ENCODE results near the gene NUFIP1.

NUFIP1 gene

GRCh38 chr13:44989071-44989889, at the start of gene NUFIP1, which contains the start of gene GPALPP1:
Gene NUFIP1 (minus strand): TSS chr13:44989471. CDS start chr13:44989436, 35 bp downstream.
Gene GPALPP1 (plus strand): TSS chr13:44989538. CDS start chr13:44989655, 117 bp downstream.
- peak; percentile 95 for DNase-seq

DNA sequence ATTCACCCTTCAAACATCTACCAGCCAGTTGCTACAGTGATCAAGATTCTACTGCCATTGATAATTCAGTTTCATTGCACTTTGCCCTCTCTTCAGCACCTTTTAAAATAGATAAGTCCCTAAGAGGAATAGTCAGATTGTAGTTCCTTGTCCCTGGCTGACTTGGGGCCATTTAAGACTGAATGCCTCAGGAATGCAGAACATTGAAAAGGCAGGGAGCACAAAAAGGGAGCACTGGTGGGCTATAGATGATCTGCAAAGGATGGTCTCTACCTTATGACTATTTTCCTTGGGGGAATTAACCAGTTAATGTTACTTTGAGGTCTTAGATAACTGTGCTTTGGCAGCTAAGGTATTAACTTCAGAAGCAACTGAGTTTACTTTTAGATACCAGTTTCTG, 46.9 kb upstream of the NUFIP1 start:
- DNase-seq = no peak

DNA sequence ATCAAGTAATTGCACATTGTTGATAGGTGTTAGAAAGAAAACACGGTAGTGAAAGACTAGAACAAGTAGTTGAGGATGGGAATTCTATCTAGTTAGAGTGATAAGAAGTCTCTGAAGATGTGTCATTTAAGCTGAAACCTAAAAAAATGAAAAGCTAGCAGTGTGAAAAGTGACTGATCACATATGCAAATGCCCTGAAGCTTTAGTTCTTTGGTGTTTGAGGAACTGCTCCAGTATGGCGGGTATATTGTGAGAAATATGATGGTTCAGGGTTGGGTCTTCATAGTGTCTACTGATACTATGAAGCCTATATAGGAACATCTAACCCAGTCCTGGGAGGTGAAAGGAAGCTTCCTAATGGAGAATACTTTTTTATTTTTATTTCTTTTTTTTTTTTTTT, 45.1 kb upstream of the NUFIP1 start:
- DNase-seq = no peak

DNA sequence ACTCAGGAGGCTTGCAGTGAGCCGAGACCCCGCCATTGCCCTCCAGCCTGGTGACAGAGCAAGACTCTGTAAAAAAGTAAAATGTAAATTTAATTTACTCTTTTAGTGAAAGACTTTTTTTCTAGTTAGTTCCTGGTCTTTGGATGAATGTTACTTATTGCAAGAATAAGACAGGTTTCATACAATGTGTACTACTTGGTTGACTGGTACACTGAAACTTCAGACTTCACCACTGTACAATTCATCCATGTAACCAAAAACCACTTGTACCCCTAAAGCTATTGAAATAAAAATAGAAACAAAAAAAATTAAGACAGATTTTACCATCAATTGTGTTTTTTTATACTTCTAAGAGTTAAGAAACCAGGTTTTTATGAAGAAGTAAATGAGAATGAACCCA, 35.6 kb upstream of the NUFIP1 start:
- DNase-seq = no peak

GRCh38 chr13:45021250-45021649, 32.0 kb upstream of the NUFIP1 start:
- no peak for DNase-seq

DNA sequence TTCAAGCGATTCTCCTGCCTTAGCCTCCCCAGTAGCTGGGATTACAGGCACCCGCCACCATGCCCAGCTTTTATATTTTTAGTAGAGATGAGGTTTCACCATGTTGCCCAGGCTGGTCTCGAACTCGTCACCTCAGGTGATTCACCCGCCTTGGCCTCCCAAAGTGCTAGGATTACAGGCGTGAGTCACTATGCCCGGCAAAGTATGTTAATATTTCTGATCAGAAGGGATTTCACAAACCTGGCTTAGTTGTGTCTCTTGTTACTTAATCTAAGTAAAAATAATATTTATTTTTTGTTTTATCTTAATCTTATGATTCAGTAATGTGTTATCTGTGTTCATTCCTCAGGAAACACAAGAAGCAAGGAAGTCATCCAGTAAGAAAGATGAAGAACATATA, 30.7 kb upstream of the NUFIP1 start:
- peak; percentile 39 for DNase-seq

GRCh38 chr13:45016792-45017425, 27.6 kb upstream of the NUFIP1 start:
- no peak for DNase-seq

- no peak for DNase-seq
Observed at GRCh38 chr13:45015300-45015699, 26.0 kb upstream of the NUFIP1 start.

- DNase-seq = no peak
Observed at GRCh38 chr13:45011198-45011597, 21.9 kb upstream of the NUFIP1 start.

GRCh38 chr13:45007823-45008222, 18.6 kb upstream of the NUFIP1 start:
- DNase-seq = no peak

GRCh38 chr13:45007225-45007624, 18.0 kb upstream of the NUFIP1 start:
- no peak for DNase-seq

GRCh38 chr13:45004096-45004495, 14.8 kb upstream of the NUFIP1 start:
- DNase-seq = no peak

DNA sequence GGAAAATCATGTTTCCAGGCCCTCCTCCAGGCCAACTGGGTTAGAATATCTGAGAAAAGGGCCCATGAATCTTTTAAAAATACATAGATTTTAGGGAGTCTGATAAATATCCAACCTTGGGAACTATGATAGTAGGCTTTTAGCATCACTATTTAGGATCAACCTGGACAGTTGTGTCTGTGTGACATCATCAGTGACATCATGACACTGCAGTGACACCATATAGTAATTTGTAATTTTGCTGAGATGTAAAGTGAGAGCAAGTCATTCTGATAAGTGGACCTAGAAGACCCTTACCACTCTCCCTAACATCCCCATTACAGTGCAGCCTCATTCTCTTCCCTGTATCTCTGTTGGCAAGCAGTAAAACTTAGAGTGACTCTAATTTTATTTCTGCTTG, 14.1 kb upstream of the NUFIP1 start:
- no peak for DNase-seq

DNA sequence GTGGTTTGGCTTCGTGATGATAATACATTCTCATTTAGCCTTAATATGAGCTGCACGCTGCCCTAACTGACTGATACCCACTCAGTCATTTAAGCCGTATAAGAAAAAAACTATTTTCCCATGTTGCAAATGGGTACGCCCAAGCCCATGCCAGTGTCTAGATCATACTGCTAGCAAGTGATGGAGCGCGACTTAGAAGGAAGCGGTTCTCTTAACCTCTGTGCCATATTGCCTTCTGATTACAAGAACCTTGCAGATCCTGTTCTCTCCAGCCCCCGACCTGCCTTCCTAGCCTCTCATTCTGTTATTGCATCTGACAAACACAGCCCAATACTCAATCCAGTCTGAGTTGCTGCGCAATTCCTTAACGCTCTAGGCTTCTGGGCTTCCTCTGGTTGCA, 670 bp upstream of the NUFIP1 start:
- DNase-seq = no peak

DNA sequence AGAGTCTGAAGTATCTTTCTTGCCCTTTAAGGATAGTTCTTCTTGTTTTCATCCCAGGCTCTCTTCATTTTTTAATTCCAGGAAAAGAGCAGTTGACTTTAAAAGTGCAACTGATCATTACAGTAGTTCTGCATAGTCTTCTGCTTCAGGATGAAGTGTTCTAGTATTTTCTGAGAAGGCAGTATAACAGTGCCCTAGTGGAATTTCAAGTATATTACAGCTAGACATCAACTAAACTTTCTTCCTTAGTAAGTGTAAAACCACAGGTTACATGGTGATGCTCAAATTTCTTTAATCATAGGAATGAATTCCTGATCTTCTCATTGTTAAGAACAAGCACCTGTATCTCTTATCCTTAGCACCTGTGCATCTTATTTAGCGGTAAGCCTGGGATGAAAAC, 10.9 kb downstream of the NUFIP1 start:
- no peak for DNase-seq

DNA sequence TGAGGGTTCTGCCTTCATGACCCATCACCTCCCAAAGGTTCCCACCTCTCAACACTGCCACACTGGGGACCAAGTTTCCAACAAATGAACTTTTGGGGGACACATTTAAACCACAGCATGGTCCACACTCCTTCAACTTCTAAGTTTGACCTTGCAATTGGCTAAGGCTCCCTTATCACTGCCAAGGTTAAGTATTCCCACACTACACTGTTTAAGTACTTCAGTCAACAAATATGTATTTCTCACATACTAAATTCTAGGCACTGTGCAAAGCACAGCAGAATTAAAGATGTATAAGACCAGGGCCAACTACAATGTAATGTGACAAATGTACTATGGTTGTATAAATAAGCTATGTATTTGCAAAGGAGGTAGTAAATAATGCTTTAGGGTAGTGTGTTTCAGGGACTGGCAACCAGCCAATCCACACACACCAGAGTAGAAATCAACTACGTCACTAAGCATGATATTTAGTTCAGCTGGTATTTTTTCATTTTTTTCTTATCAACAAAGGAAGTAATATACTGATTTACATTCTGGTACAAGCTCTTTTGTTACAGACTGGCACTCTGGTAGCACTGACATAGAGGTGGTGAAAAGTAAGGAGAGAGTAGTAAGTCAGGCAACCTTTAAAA, 12.2 kb downstream of the NUFIP1 start:
- DNase-seq = no peak

DNA sequence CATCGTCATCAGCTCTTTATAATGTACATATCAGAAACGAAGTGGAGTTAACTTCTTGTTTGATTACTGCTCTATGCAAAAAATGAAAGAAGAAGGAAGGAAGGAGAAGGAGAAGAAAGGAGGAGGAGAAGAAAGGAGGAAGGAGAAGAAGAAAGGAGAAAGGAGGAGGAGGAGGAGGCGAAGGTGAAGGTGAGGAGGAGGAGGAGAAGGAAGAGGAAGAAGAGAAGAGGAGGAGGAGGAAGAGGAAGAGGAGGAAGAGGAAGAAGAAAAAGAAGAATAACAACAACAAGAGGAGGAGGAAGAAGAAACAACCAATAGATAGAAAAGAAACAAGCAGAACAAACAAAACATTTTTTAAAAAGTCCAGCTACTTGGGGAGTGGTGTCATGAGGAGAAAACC, 13.1 kb downstream of the NUFIP1 start:
- no peak for DNase-seq

- DNase-seq = peak; percentile 39
Observed at GRCh38 chr13:44974056-44974793, 15.0 kb downstream of the NUFIP1 start.

- no peak for DNase-seq
Observed at GRCh38 chr13:44972956-44973581, 16.2 kb downstream of the NUFIP1 start.

GRCh38 chr13:44971656-44972595, 17.3 kb downstream of the NUFIP1 start:
- peak; percentile 8 for DNase-seq
